ENCODE results near the gene C11orf86.

- no peak for TF ChIP-seq CTCF (IDR thresholded peaks at IDR 0.05)
- no peak for TF ChIP-seq POLR2A (IDR thresholded peaks at IDR 0.05)
- TF ChIP-seq EP300 (IDR thresholded peaks at IDR 0.05), result no peak
These were observed 38.5 kb downstream of the C11orf86 start for GRCh38 chr11:67013511-67014045.

All from ovary (tissue), 3 donors.